HEK293 (cell line): ENCODE measurements around the gene OR2W1.
A peak's percentile ranks its signal among the peaks of the same experiment; 100 is the strongest.

Source experiments
- HOXA7 ChIP-seq: sonication (generic); formaldehyde crosslinking; IDR thresholded peaks from 2 replicates; pipeline ENCODE4 v1.8.1; 2022; ENCODE audit warnings: missing genetic modification reagents, borderline replicate concordance
- HOXC10 ChIP-seq: sonication (generic); formaldehyde crosslinking; IDR thresholded peaks from 2 replicates; pipeline ENCODE4 v1.8.1; 2023; ENCODE audit warnings: mild to moderate bottlenecking, missing genetic modification reagents
- KLF10 ChIP-seq: fragments of 450-650 bp; IDR thresholded peaks from 2 replicates; pipeline ENCODE4 v1.5.1; 2018; ENCODE audit warnings: missing biosample characterization, mild to moderate bottlenecking, missing genetic modification characterization
- KLF7 ChIP-seq: fragments of 450-650 bp; formaldehyde crosslinking; IDR thresholded peaks from 2 replicates; pipeline ENCODE4 v1.5.1; 2016; ENCODE audit warnings: missing biosample characterization, missing genetic modification characterization, borderline replicate concordance
- KLF8 ChIP-seq: fragments of 450-650 bp; formaldehyde crosslinking; IDR thresholded peaks from 2 replicates; pipeline ENCODE4 v1.5.1; 2016; ENCODE audit warnings: missing biosample characterization, missing genetic modification characterization
- OVOL3 ChIP-seq: fragments of 450-650 bp; formaldehyde crosslinking; IDR thresholded peaks from 2 replicates; pipeline ENCODE4 v1.5.1; 2016; ENCODE audit warnings: missing biosample characterization, missing genetic modification characterization
- TSHZ1 ChIP-seq: fragments of 450-650 bp; formaldehyde crosslinking; IDR thresholded peaks from 2 replicates; pipeline ENCODE4 v1.5.1; 2016; ENCODE audit warnings: missing biosample characterization, missing genetic modification characterization, borderline replicate concordance
- ZBTB6 ChIP-seq: fragments of 450-650 bp; formaldehyde crosslinking; IDR thresholded peaks from 2 replicates; pipeline ENCODE4 v1.5.1; 2017; ENCODE audit warnings: missing biosample characterization, missing genetic modification characterization
- ZFHX2 ChIP-seq: fragments of 450-650 bp; formaldehyde crosslinking; conservative IDR thresholded peaks from 2 replicates; pipeline ENCODE4 v1.5.1; 2016; ENCODE audit warnings: missing biosample characterization, missing genetic modification characterization
- ZFP37 ChIP-seq: fragments of 450-650 bp; formaldehyde crosslinking; IDR thresholded peaks from 2 replicates; pipeline ENCODE4 v1.5.1; 2016; ENCODE audit warnings: missing biosample characterization, missing genetic modification characterization
- ZNF112 ChIP-seq: fragments of 450-650 bp; formaldehyde crosslinking; IDR thresholded peaks from 2 replicates; pipeline ENCODE4 v1.5.0; 2017; ENCODE audit warnings: missing biosample characterization, missing genetic modification characterization
- ZNF138 ChIP-seq: fragments of 450-650 bp; formaldehyde crosslinking; IDR thresholded peaks from 2 replicates; pipeline ENCODE4 v1.5.1; 2016; ENCODE audit warnings: missing biosample characterization, missing genetic modification characterization, borderline replicate concordance
- ZNF169 ChIP-seq: fragments of 450-650 bp; formaldehyde crosslinking; IDR thresholded peaks from 2 replicates; pipeline ENCODE4 v1.5.1; 2016; ENCODE audit warnings: missing biosample characterization, missing genetic modification characterization
- ZNF175 ChIP-seq: fragments of 450-650 bp; formaldehyde crosslinking; IDR thresholded peaks from 2 replicates; pipeline ENCODE4 v1.5.1; 2016; ENCODE audit warnings: missing biosample characterization, missing genetic modification characterization
- ZNF184 ChIP-seq: fragments of 450-650 bp; IDR thresholded peaks from 2 replicates; pipeline ENCODE4 v1.5.1; 2018; ENCODE audit warnings: missing biosample characterization, mild to moderate bottlenecking, missing genetic modification characterization
- ZNF221 ChIP-seq: fragments of 450-650 bp; formaldehyde crosslinking; IDR thresholded peaks from 2 replicates; pipeline ENCODE4 v1.5.1; 2017; ENCODE audit warnings: missing biosample characterization, missing genetic modification characterization, borderline replicate concordance
- ZNF223 ChIP-seq: fragments of 450-650 bp; formaldehyde crosslinking; IDR thresholded peaks from 2 replicates; pipeline ENCODE4 v1.5.1; 2016; ENCODE audit warnings: missing biosample characterization, missing genetic modification characterization
- ZNF248 ChIP-seq: fragments of 450-650 bp; formaldehyde crosslinking; IDR thresholded peaks from 2 replicates; pipeline ENCODE4 v1.5.1; 2017; ENCODE audit warnings: missing biosample characterization, missing genetic modification characterization
- ZNF274 ChIP-seq, 2 experiments: fragments of 200-500 bp in 1 of 2; fragments of 450-650 bp in 1 of 2; sonication (Bioruptor generic) in 1 of 2; formaldehyde crosslinking in 1 of 2; IDR thresholded peaks; 2 replicates each; pipeline versions ENCODE4 v1.5.1 to v1.6.1; 2014 to 2016; ENCODE audit warnings: borderline replicate concordance in 1 of 2, inconsistent platforms in 1 of 2, low read length in 1 of 2, missing biosample characterization in 1 of 2, missing genetic modification characterization in 1 of 2
- ZNF362 ChIP-seq: fragments of 450-650 bp; formaldehyde crosslinking; IDR thresholded peaks from 2 replicates; pipeline ENCODE4 v1.5.1; 2016; ENCODE audit warnings: missing biosample characterization, missing genetic modification characterization
- ZNF394 ChIP-seq: fragments of 450-650 bp; formaldehyde crosslinking; IDR thresholded peaks from 2 replicates; pipeline ENCODE4 v1.5.1; 2016; ENCODE audit warnings: missing biosample characterization, missing genetic modification characterization, mild to moderate bottlenecking, moderate library complexity, borderline replicate concordance
- ZNF404 ChIP-seq: fragments of 450-650 bp; formaldehyde crosslinking; IDR thresholded peaks from 2 replicates; pipeline ENCODE4 v1.5.1; 2017; ENCODE audit warnings: missing biosample characterization, missing genetic modification characterization
- ZNF423 ChIP-seq: fragments of 450-650 bp; formaldehyde crosslinking; IDR thresholded peaks from 2 replicates; pipeline ENCODE4 v1.5.1; 2016; ENCODE audit warnings: missing biosample characterization, missing genetic modification characterization
- ZNF48 ChIP-seq: fragments of 450-650 bp; formaldehyde crosslinking; IDR thresholded peaks from 2 replicates; pipeline ENCODE4 v1.5.1; 2016; ENCODE audit warnings: missing biosample characterization, missing genetic modification characterization
- ZNF585B ChIP-seq: fragments of 450-650 bp; formaldehyde crosslinking; IDR thresholded peaks from 2 replicates; pipeline ENCODE4 v1.5.1; 2016; ENCODE audit warnings: missing biosample characterization, missing genetic modification characterization
- ZNF610 ChIP-seq: fragments of 450-650 bp; formaldehyde crosslinking; IDR thresholded peaks from 2 replicates; pipeline ENCODE4 v1.5.1; 2016; ENCODE audit warnings: missing biosample characterization, missing genetic modification characterization, borderline replicate concordance
- ZNF623 ChIP-seq: fragments of 450-650 bp; formaldehyde crosslinking; IDR thresholded peaks from 2 replicates; pipeline ENCODE4 v1.5.1; 2016; ENCODE audit warnings: missing biosample characterization, missing genetic modification characterization
- ZNF626 ChIP-seq: fragments of 450-650 bp; sonication (Bioruptor Pico); formaldehyde crosslinking; IDR thresholded peaks from 2 replicates; pipeline ENCODE4 v1.5.1; 2018; ENCODE audit warnings: missing biosample characterization, missing genetic modification characterization, inconsistent platforms
- ZNF658 ChIP-seq: fragments of 450-650 bp; formaldehyde crosslinking; IDR thresholded peaks from 2 replicates; pipeline ENCODE4; 2016; ENCODE audit warnings: missing biosample characterization, missing genetic modification characterization
- ZNF785 ChIP-seq: fragments of 450-650 bp; formaldehyde crosslinking; IDR thresholded peaks from 2 replicates; pipeline ENCODE4 v1.5.1; 2016; ENCODE audit warnings: missing biosample characterization, missing genetic modification characterization
- ZSCAN30 ChIP-seq: fragments of 450-650 bp; IDR thresholded peaks from 2 replicates; pipeline ENCODE4 v1.5.1; 2018; ENCODE audit warnings: missing biosample characterization, mild to moderate bottlenecking, missing genetic modification characterization, moderate library complexity
- ZSCAN4 ChIP-seq: fragments of 450-650 bp; formaldehyde crosslinking; IDR thresholded peaks from 2 replicates; pipeline ENCODE4 v1.5.1; 2017; ENCODE audit warnings: missing biosample characterization, missing genetic modification characterization
- TF ChIP-seq, protein P1 (sequence below): fragments of 450-650 bp; formaldehyde crosslinking; optimal IDR thresholded peaks from 2 replicates; pipeline ENCODE3; 2016; ENCODE audit warnings: missing biosample characterization, mild to moderate bottlenecking, missing genetic modification characterization

Gene OR2W1

GRCh38 chr6:29016559-29017427, 28.2 kb downstream of the OR2W1 start (continued):
- no peak for TF ChIP-seq ZNF785
- TF ChIP-seq ZNF404 (tag by site-specific recombination), result no peak
- no peak for TF ChIP-seq ZNF362 (tag by site-specific recombination)
- no peak for TF ChIP-seq TSHZ1 (tag by site-specific recombination)
- TF ChIP-seq HOXC10 (CRISPR knock-in tag), result no peak
- peak; percentile 60 for TF ChIP-seq ZNF394 (tag by site-specific recombination)
- TF ChIP-seq OVOL3 (tag by site-specific recombination), result no peak
- no peak for TF ChIP-seq ZFHX2
- no peak for TF ChIP-seq ZNF610
- no peak for TF ChIP-seq ZNF623 (tag by site-specific recombination)
- no peak for TF ChIP-seq ZNF248 (tag by site-specific recombination)
- TF ChIP-seq, protein P1, sequence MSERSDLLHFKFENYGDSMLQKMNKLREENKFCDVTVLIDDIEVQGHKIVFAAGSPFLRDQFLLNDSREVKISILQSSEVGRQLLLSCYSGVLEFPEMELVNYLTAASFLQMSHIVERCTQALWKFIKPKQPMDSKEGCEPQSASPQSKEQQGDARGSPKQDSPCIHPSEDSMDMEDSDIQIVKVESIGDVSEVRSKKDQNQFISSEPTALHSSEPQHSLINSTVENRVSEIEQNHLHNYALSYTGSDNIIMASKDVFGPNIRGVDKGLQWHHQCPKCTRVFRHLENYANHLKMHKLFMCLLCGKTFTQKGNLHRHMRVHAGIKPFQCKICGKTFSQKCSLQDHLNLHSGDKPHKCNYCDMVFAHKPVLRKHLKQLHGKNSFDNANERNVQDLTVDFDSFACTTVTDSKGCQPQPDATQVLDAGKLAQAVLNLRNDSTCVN (tag by site-specific recombination), result peak; percentile 57
- peak; percentile 18; the same call in 1 of the 2 replicates for TF ChIP-seq KLF8 (tag by site-specific recombination)
- no peak for TF ChIP-seq KLF7 (tag by site-specific recombination)
- no peak for TF ChIP-seq ZNF221 (tag by site-specific recombination)
- TF ChIP-seq KLF10 (tag by site-specific recombination), result no peak
- TF ChIP-seq ZFP37 (tag by site-specific recombination), result peak; percentile 86
- peak; percentile 68; the same call in 1 of the 2 replicates for TF ChIP-seq ZNF223 (tag by site-specific recombination)
- no peak; the same call in 1 of the 2 replicates for TF ChIP-seq ZSCAN30 (tag by site-specific recombination)
- TF ChIP-seq ZNF138 (tag by site-specific recombination), result no peak
- peak; percentile 27; the same call in 1 of the 2 replicates for TF ChIP-seq ZSCAN4 (tag by site-specific recombination)
- no peak for TF ChIP-seq HOXA7 (CRISPR knock-in tag)
- TF ChIP-seq ZNF423 (tag by site-specific recombination), result no peak
- TF ChIP-seq ZNF626, result no peak
- TF ChIP-seq ZNF184 (tag by site-specific recombination), result no peak
- no peak for TF ChIP-seq ZNF585B (tag by site-specific recombination)
- no peak for TF ChIP-seq ZNF274 (IDR thresholded peaks at IDR 0.05; ENCODE audit: low read length)
- TF ChIP-seq ZNF274 (tag by site-specific recombination; IDR thresholded peaks at IDR 0.05; ENCODE audit: borderline replicate concordance), result no peak
- TF ChIP-seq ZNF48 (tag by site-specific recombination), result no peak
- TF ChIP-seq ZBTB6, result no peak
- no peak for TF ChIP-seq ZNF175
- no peak for TF ChIP-seq ZNF112 (tag by site-specific recombination)
- no peak for TF ChIP-seq ZNF658 (tag by site-specific recombination)
- TF ChIP-seq ZNF169, result no peak
